Adrenal gland (tissue), 5 donors: ENCODE results near the gene MCAM.
A peak's percentile ranks its signal among the peaks of the same experiment; 100 is the strongest.

Experiments
- POLR2A ChIP-seq, 2 donors: fragments of 450-650 bp; IDR thresholded peaks; one replicate each; pipeline ENCODE4 v1.6.1; 2017; ENCODE audit warnings: antibody characterized with exemption in 2 of 2, mild to moderate bottlenecking in 2 of 2, moderate library complexity in 1 of 2
- TF ChIP-seq, protein P1 (sequence below), 6 experiments: fragments of 450-650 bp in 4 of 6; fragments of 200-600 bp in 2 of 6; sonication (generic) in 1 of 6; IDR thresholded peaks; 1 replicate in 5 of 6; 2 replicates in 1 of 6; pipeline versions ENCODE4 v1.5.1 to v1.8.0; 2016 to 2021; ENCODE audit warnings: antibody characterized with exemption in 6 of 6, mild to moderate bottlenecking in 2 of 6, moderate library complexity in 1 of 6
- donor health status: DM: no; HTN: no; CAD: no.

DNA sequence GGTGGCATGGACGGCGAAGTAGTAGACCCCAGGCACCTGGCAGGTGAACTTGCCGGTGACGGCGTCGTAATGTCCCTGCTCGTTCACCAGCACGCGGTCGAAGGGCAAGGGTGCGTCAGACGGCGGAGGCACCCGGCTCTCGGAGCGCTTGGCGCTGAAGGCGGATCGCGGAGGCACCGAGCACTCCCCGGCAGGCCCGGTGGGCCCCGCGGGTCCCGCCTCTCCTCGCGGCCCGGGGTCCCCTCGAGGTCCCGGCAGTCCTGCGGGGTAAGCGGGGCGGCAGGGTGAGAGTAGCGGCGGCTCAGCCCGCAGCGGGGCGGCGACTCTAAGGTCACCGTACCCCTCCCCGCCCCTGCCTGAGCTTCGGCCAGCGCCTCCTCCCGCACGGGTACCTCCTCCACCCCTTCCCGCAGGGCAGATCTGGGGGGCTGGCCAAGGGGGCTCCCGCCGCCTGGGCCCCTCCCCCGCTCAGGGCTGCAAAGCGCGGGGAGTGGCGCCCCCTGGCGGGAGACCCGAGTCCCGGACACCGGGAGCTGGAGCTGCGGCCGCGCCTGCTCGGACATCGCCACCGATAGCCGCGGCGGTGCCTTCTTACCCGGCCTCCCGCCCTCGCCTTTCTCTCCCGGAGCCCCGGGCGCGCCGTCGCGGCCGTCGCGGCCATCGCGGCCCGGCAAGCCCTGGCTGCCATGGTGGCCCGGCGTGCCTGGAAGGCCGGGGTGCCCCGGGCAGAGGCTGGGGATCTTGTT lies 22.8 kb upstream of the MCAM start:
- TF ChIP-seq, protein P1, sequence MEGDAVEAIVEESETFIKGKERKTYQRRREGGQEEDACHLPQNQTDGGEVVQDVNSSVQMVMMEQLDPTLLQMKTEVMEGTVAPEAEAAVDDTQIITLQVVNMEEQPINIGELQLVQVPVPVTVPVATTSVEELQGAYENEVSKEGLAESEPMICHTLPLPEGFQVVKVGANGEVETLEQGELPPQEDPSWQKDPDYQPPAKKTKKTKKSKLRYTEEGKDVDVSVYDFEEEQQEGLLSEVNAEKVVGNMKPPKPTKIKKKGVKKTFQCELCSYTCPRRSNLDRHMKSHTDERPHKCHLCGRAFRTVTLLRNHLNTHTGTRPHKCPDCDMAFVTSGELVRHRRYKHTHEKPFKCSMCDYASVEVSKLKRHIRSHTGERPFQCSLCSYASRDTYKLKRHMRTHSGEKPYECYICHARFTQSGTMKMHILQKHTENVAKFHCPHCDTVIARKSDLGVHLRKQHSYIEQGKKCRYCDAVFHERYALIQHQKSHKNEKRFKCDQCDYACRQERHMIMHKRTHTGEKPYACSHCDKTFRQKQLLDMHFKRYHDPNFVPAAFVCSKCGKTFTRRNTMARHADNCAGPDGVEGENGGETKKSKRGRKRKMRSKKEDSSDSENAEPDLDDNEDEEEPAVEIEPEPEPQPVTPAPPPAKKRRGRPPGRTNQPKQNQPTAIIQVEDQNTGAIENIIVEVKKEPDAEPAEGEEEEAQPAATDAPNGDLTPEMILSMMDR (IDR thresholded peaks at IDR 0.05): peak; percentile 58 to 89 (median 76)
- TF ChIP-seq POLR2A (IDR thresholded peaks at IDR 0.05): no peak
